NK-92 (cell line): ENCODE results near the gene CACNG7.

ENCODE experiments used
- DNase-seq: peaks from one replicate; lab custom pipeline; 2025; ENCODE audit not compliant: unreplicated experiment; lab: John Stamatoyannopoulos, UW

The CACNG7 gene

DNA sequence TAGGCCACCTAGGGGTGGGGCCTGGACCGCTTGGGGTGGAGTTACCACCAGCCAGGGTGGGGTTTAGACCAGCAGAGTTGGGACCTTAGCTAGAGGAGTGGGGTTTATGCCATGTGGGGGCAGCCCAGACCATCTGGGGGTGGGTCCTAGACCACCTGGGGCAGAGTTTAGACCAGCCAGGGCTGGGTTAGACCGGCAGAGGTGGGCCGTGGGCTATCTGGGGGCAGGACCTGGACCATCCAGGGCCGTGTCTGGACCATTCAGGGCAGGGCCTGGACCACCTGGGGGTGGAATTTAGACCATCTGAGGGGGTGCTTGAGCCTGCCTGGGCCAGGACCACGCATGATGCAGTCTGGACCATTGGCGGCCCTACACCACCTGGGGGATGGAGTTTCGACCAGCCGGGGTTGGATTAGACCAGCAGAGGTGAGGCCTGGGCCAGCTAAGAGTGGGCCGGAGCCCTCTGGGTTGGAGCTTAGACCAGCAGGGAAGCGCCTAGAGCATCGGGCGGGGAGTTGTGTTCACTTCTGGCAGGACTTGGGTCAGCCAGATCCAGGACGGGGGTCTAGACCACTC lies 72.4 kb downstream of the CACNG7 start:
- DNase-seq = no peak

DNA sequence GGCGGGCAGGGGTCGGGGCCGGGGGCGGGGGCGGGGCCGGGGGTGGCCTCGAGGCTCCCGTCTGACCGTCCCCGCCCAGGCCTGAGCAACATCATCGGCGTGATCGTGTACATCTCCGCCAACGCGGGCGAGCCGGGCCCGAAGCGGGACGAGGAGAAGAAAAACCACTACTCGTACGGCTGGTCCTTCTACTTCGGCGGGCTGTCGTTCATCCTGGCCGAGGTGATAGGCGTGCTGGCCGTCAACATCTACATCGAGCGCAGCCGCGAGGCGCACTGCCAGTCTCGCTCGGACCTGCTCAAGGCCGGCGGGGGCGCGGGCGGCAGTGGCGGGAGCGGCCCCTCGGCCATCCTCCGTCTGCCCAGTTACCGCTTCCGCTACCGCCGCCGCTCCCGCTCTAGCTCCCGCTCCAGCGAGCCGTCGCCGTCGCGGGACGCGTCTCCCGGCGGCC lies 72.9 kb downstream of the CACNG7 start:
- no peak for DNase-seq

DNA sequence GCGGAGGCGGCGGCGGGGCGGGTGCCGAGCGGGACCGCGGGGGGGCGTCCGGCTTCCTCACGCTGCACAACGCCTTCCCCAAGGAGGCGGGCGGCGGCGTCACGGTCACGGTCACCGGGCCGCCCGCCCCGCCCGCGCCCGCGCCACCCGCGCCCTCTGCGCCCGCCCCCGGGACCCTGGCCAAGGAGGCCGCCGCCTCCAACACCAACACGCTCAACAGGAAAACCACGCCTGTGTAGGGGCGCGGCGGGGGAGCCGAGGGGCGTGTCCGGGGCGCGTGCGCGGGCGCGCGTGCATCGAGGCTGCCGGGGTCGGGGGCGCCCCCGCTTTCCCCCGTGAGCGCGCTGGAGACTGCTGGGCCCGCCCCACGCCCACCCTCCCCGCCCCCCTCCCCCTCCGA lies 73.5 kb downstream of the CACNG7 start:
- DNase-seq = no peak

DNA sequence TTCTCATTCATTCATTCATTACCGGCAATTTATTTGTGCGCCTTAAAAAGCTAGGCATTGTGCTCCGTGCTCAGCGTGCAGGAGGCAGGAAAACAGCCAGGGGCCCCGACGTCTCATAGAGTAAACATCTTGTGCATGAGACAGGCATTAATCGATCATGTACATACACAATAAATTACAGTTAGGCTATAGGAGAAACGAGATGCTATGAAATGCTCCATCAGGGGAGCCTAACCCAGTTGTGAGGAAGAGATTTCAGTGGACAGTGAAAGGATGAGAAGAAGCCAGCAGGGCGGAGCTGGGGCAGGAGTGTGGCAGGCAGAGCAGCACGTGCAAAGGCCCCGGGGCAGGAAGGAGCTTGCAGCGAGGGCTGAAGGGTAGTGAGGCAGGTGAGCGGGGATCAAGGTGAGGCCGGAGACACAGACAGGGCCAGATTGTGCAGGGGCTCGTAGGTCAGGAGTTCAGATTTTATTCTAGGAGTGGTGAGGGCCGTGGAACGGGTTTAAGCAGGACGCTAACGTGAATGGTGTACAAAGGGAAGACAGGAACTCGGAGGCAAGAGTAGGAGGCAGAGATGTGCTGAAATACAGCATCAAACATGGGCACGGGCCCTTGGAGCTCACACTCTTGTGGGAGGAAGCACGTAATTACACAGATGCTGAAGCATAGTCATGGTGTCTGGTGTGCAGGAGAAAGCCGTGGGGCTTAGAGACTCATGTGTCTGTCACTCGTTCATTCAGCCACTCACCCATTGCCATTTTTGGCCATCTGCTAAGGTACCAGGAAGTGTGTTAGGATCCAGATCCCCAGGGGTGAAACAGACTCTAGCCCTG lies 74.6 kb downstream of the CACNG7 start:
- no peak for DNase-seq

DNA sequence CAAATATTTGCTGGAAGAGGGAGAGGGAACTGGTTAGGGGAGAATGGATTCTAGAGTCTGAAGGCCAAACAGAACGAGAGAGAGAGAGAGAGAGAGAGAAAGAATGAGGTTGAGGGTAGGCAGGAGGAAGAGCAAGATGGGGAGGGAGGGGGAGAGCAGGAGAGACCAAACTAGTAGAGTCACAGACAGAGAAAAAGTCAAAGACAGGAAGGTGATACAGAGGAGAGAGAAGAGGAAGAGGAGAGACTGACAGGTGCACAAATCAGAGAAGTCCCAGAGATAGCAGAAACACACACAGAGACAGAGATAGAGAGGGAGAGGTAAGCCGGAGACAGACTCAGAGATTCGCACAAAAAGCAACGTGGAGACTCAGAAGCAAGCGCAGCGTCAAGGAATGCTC lies 76.8 kb downstream of the CACNG7 start:
- DNase-seq = no peak

DNA sequence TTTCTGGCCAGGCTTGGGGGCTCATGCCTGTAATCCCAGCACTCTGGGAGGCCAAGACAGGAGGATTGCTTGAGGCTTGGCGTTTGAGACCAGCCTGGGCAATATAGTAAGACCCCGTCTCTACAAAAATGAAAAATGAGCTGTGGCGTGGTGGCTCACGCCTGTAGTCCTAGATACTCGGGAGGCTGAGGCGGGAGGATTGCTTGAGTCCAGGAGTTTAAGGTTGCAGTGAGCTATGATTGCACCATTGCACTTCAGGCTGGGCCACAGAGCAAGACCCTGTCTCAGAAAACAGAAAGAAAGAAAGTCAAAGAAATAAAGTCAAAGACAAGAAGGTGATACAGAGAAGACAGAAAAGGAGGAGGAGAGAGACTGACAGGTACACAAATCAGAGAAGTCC lies 79.9 kb downstream of the CACNG7 start:
- no peak for DNase-seq

DNA sequence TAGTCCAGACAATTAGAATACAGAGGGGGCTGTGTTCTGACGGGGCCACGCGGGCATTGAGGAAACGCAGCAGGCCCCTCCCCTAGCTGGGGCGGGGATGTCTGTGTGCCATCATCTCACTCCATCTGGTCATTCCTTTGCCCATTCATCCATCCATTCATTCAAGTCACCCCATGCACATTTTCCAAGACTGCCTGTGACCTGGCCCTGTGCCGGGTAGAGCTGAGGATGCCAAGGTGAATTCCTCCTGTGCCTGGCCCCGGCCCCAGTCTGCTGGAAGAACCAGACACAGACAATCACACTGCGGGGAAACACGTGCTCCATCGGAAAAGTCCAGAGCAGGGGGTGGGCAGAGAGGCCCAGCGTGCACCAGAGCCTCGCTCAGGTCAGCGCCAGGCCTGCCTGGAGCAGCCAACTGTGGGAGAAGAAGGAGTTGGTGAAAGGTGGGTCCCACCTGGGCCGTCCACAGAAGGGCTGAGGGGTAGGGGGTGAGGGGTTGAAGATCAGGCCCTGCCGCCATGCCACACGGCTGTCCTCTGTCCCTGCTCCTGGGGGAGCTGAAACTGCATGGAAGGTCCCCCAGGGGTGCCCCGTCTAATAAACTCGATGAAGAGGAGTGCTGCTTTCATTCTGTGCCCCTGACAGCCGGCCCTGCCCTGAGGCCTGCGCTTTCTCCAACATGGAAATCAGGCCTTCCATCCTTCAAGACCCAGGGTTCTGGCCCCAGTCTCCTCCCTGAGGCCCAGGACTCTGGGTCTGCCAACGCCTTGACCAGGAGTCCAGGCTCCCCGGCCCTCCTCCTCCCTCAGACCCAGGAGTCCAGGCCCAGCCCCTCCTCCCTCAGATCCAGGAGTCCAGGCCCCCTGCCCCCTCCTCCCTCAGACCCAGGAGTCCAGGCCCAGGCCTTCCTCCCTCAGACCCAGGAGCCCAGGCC lies 80.8 kb downstream of the CACNG7 start:
- DNase-seq = no peak

DNA sequence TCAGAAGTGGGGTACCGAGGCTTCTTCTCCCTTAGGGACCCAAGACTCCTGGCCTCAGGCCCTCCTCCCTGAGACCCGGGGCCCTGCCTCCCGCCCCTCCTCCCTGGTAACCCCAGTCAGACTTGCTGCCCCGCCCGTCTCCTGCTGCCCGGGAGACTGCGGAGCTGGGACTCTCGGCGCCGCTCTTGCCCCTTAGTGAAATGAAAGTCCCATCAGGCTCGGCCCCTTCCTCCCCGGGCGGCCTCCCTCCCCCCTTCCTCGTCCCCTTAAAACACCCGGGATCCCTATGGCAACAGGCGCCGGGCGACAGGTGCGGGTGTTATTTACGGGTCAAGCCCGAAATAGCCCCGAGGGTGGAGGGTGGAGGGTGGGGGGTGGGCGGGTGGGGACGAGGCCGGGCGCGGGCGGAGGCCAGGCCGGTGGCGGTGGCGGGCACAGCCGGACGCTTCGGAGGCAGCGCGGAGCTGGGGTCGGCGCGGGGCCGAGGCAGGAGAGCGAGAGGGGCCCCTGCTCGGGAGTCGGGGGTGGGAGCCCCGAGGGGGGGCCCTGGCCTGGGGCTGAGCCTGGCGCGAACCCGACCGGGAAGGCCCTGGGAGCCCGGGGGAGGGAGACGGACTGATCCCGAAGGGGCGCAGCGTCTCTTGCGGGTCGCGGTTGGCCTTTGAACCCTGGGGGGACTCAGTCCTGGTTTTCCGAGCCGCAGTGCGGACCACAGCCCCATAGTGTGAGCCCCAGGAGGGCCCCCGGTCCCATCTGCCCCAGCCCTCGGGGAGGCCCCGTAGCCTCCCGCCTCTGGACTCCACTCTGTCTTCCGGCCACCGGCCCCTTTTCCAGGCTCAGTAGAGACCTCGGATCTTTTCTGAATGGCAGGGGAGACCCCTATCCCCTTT lies 82.4 kb downstream of the CACNG7 start, which contains the start of gene CACNG6:
TSS of gene CACNG6 (plus strand) at position 414 of the 890 bp plus-strand sequence. CDS start 1,241 bp downstream, outside the sequence.
- no peak for DNase-seq

DNA sequence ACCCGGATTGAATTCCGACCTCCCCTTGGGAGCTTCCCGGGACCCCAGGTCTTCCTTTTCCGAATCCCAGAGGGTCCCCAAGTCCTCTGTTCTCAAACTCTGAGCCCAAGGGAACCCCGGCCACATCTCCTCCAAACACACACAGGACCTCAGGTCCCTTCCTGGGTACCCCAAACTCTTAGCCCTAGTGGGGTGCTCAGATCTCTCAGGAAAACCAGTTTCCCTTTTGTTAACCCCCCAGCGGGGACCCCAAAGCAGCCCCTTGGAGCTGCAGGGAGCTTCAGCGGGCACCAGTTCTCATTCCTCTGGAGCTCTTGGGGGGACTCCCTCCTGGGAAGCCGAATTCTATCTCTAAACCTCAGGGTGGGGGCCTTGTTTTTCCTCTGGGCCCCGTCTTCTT lies 83.1 kb downstream of the CACNG7 start:
- DNase-seq = no peak

DNA sequence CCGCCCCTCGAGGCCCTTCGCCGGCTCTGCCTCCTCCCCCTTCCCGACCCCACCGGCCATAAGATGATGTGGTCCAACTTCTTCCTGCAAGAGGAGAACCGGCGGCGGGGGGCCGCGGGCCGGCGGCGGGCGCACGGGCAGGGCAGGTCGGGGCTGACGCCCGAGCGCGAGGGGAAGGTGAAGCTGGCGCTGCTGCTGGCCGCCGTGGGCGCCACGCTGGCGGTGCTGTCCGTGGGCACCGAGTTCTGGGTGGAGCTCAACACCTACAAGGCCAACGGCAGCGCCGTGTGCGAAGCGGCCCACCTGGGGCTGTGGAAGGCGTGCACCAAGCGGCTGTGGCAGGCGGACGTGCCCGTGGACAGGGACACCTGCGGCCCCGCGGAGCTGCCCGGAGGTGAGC lies 83.7 kb downstream of the CACNG7 start:
- DNase-seq = no peak

DNA sequence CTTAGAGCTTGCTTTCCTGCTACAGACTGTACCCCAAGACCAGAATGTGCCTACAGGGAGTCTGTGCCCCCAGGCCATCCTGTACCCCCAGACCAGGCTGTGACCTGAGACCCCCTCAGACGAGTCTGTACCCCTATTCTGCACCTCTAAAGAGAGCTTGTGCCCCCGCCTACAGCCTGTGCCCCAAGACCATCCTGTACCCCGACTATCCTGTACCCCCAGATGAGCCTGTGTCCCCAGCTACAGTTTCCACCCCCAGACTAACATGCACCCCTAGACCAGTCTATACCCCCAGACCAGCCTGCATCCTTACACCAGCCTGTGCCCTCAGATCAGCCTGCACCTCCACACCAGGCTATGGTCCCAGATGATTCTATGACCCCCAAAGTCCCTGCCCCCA lies 84.4 kb downstream of the CACNG7 start:
- DNase-seq = no peak
